MCF 10A (cell line): ENCODE data around the gene CCNY. TPM values are rescaled to one million over a fixed set of nuclear protein-coding genes. Genes with fewer than 3 reads are reported as not detected.

Experiments
- BruUV-seq: library from RNA; stranded (reverse); fragments of 400-500 nt; replicated peaks from 2 replicates; lab custom pipeline; 2021; lab: Mats Ljungman, UMichigan
- CTCF ChIA-PET: fragments of 300-600 bp; sonication (Branson Sonifier 250); formaldehyde crosslinking; extraction: SDS; loops from one replicate; lab custom pipeline; 2021; ENCODE audit warnings: antibody characterized with exemption, inconsistent platforms; lab: Yijun Ruan, JAX
- POLR2A ChIA-PET: fragments of 300-600, 350-650 bp; sonication (Branson Sonifier 250); formaldehyde crosslinking; extraction: SDS; loops from one replicate; lab custom pipeline; 2020; ENCODE audit warnings: antibody characterized with exemption, inconsistent platforms; lab: Yijun Ruan, JAX
- DNase-seq: peaks from one replicate; pipeline ENCODE4 v3.0.0-alpha.2; 2018; ENCODE audit not compliant: unreplicated experiment
- H3K27ac Mint-ChIP-seq: one replicate; pipeline ENCODE4 v1.8.0; 2022; ENCODE audit warnings: mild to moderate bottlenecking, low read depth, mixed read lengths; ENCODE audit not compliant: unreplicated experiment
- H3K27me3 Mint-ChIP-seq: one replicate; pipeline ENCODE4 v1.8.0; 2022; ENCODE audit warnings: mixed read lengths; ENCODE audit not compliant: insufficient read depth, unreplicated experiment
- H3K36me3 Mint-ChIP-seq: one replicate; pipeline ENCODE4 v1.8.0; 2022; ENCODE audit warnings: mild to moderate bottlenecking, moderate library complexity, mixed read lengths; ENCODE audit not compliant: insufficient read depth, unreplicated experiment
- H3K4me1 Mint-ChIP-seq: one replicate; pipeline ENCODE4 v1.8.0; 2022; ENCODE audit warnings: mixed read lengths; ENCODE audit not compliant: insufficient read depth, unreplicated experiment
- H3K4me3 Mint-ChIP-seq: one replicate; pipeline ENCODE4 v1.8.0; 2022; ENCODE audit warnings: mild to moderate bottlenecking, moderate library complexity, mixed read lengths; ENCODE audit not compliant: unreplicated experiment
- H3K9me3 Mint-ChIP-seq: one replicate; pipeline ENCODE4 v1.8.0; 2022; ENCODE audit warnings: mixed read lengths; ENCODE audit not compliant: unreplicated experiment
- CTCF ChIP-seq: fragments of 200-600 bp; IDR thresholded peaks from one replicate; pipeline ENCODE4 v1.8.0; 2022; ENCODE audit warnings: antibody characterized with exemption, mild to moderate bottlenecking; ENCODE audit not compliant: unreplicated experiment
- intact Hi-C: fragments of 100-400 bp; cut with micrococcal nuclease; formaldehyde crosslinking; loops from 2 replicates; pipeline ENCODE4 v1.14.1; 2022
- total RNA-seq: library from RNA; stranded (reverse); gene quantifications from 2 replicates; pipeline ENCODE4 v1.2.3, GENCODE V29; 2022

Gene CCNY
- total RNA-seq, 1 experiment from 2014 or later, result 68.9 TPM

- Mint-ChIP-seq H3K27me3 (no peaks in the 10 kb centered on the region), H3K27ac (no peak overlapping the region), H3K4me3 (no peak overlapping the region), H3K36me3 (peaks cover 12% of the 10 kb centered on the region), H3K4me1 (peaks cover 21% of the 10 kb centered on the region), H3K9me3 (no peaks in the 10 kb centered on the region)
- no peak for TF ChIP-seq CTCF
- intact Hi-C loops, result no loop called here
- CTCF ChIA-PET, result no interaction called here
- POLR2A ChIA-PET, result no interaction called here
- no peak for DNase-seq
- no TSS peak for BruUV-seq
These were observed 126.2 kb downstream of the CCNY start for GRCh38 chr10:35462491-35462934.

- ChIA-PET CTCF (no interaction called here), POLR2A (interaction anchor here (1.0 kb wide), 1 partner anchor 8 kb away, joined by 3 read pairs; no protein-coding TSS in a partner anchor)
- no TSS peak for BruUV-seq
- no peaks in the 10 kb centered on the region for H3K9me3 Mint-ChIP-seq
- intact Hi-C loops, result no loop called here
- H3K27me3 Mint-ChIP-seq, result no peaks in the 10 kb centered on the region
- peaks cover 12% of the 10 kb centered on the region for H3K36me3 Mint-ChIP-seq
- DNase-seq, result no peak
- no peak overlapping the region for H3K4me3 Mint-ChIP-seq
- H3K4me1 Mint-ChIP-seq, result peaks cover 21% of the 10 kb centered on the region
- H3K27ac Mint-ChIP-seq, result no peak overlapping the region
- no peak for TF ChIP-seq CTCF
These were observed 127.0 kb downstream of the CCNY start for GRCh38 chr10:35463105-35463867.

GRCh38 chr10:35463878-35464277 is 127.6 kb downstream of the CCNY start:
- no peak for TF ChIP-seq CTCF
- ChIA-PET CTCF (no interaction called here), POLR2A (interaction anchor here (0.6 to 1.0 kb wide), 2 partner anchors 9 to 337 kb away, joined by 3 to 4 read pairs; partner anchors contain the start of gene CREM)

GRCh38 chr10:35464825-35465456 is 128.6 kb downstream of the CCNY start:
- H3K27me3 Mint-ChIP-seq, result no peaks in the 10 kb centered on the region
- peaks cover 12% of the 10 kb centered on the region for H3K36me3 Mint-ChIP-seq
- no peak for DNase-seq
- H3K9me3 Mint-ChIP-seq, result no peaks in the 10 kb centered on the region
- ChIA-PET CTCF (interaction anchor here (0.7 kb wide), 1 partner anchor 32 kb away, joined by 3 read pairs; no protein-coding TSS in a partner anchor), POLR2A (no interaction called here)
- H3K4me3 Mint-ChIP-seq, result no peak overlapping the region
- no peak for TF ChIP-seq CTCF
- BruUV-seq, result no TSS peak
- H3K27ac Mint-ChIP-seq, result no peak overlapping the region
- intact Hi-C loops, result no loop called here
- peaks cover 23% of the 10 kb centered on the region for H3K4me1 Mint-ChIP-seq

More at GRCh38 chr10:35463878-35464277, 127.6 kb downstream of the CCNY start:
- no peaks in the 10 kb centered on the region for H3K27me3 Mint-ChIP-seq
- H3K9me3 Mint-ChIP-seq, result no peaks in the 10 kb centered on the region
- peaks cover 12% of the 10 kb centered on the region for H3K36me3 Mint-ChIP-seq
- no peak for DNase-seq
- no TSS peak for BruUV-seq
- H3K4me3 Mint-ChIP-seq, result no peak overlapping the region
- intact Hi-C loops, result no loop called here
- H3K27ac Mint-ChIP-seq, result no peak overlapping the region
- H3K4me1 Mint-ChIP-seq, result peaks cover 16% of the 10 kb centered on the region
